ENCODE measurements around the gene LARP4B. TPM values are rescaled to one million over a fixed set of nuclear protein-coding genes. Genes with fewer than 3 reads are reported as not detected.

LARP4B gene
- total and polyA plus RNA-seq, 2 donors (not counting 3 experiments of a cell fraction or from before 2014, with no cell fraction given), result 27.4 to 101 TPM

DNA sequence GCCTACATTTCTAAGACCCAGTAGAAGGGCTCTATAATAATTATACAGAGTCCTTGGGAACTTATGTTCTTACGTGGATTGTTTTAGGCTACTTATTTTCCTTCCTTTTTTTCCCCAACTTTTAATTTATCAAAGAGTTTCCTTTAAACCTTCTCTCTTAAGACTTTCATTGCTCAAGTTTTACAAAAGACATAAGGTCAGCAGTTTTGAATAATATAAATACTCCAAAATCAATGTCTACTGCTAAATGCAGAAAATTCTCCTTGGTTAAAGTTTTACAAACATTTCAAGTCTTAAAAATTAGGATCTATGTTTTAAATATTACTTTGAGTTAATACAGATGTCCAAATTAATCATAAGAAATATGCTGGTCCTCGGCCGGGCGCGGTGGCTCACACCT lies 97.0 kb downstream of the LARP4B start:
- no peak overlapping the region for H3K9ac ChIP-seq (replicated peaks; ENCODE audit: extremely low read depth, insufficient read depth, low read length)
- peaks cover 2 to 10% of the 10 kb centered on the region in 2 experiments for H3K36me3 ChIP-seq (ENCODE audit: control insufficient read depth in 2 of 2, extremely low read depth in 1 of 2, insufficient read depth in 2 of 2, low read length in 2 of 2)
- no peaks in the 10 kb centered on the region for H3K4me1 ChIP-seq (ENCODE audit: control insufficient read depth, extremely low read depth, insufficient read depth, low read length)
- H3K4me2 ChIP-seq (ENCODE audit: insufficient read depth, low read length), result no peak overlapping the region
- POLR2A ChIA-PET, result no interaction called here
- H3K79me2 ChIP-seq (ENCODE audit: control insufficient read depth, insufficient read depth, low read length), result peaks cover 36% of the 10 kb centered on the region
- DNase-seq (ENCODE audit: low read depth, low spot score) (no peak), FAIRE-seq (no peak)
- H2AFZ ChIP-seq (ENCODE audit: low read depth, low read length), result no peak overlapping the region
- no peaks in the 10 kb centered on the region for H3K9me1 ChIP-seq (replicated peaks; ENCODE audit: control insufficient read depth, extremely low read depth, insufficient read depth, low read length)
- BruUV-seq (replicated peaks), result no TSS peak
- intact Hi-C loops (cut with micrococcal nuclease) (no loop called here), dilution Hi-C loops (cut with MboI; ENCODE audit: extremely low pct_ligation_motif_present, low sequenced_read_pairs) (no loop called here)
- no peak overlapping the region for H3K27ac ChIP-seq (ENCODE audit: insufficient read depth, low read depth, low read length)
- TF ChIP-seq POLR2A (IDR thresholded peaks at IDR 0.05; ENCODE audit: low read depth, low read length), result no peak
- TF ChIP-seq, protein P1, sequence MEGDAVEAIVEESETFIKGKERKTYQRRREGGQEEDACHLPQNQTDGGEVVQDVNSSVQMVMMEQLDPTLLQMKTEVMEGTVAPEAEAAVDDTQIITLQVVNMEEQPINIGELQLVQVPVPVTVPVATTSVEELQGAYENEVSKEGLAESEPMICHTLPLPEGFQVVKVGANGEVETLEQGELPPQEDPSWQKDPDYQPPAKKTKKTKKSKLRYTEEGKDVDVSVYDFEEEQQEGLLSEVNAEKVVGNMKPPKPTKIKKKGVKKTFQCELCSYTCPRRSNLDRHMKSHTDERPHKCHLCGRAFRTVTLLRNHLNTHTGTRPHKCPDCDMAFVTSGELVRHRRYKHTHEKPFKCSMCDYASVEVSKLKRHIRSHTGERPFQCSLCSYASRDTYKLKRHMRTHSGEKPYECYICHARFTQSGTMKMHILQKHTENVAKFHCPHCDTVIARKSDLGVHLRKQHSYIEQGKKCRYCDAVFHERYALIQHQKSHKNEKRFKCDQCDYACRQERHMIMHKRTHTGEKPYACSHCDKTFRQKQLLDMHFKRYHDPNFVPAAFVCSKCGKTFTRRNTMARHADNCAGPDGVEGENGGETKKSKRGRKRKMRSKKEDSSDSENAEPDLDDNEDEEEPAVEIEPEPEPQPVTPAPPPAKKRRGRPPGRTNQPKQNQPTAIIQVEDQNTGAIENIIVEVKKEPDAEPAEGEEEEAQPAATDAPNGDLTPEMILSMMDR (IDR thresholded peaks at IDR 0.05; ENCODE audit: extremely low read depth in 1 of 2, insufficient read depth in 1 of 2, low read depth in 1 of 2, low read length in 2 of 2), result no peak
- no peak for TF ChIP-seq EZH2 (IDR thresholded peaks at IDR 0.05; ENCODE audit: borderline replicate concordance, low read depth, low read length, severe bottlenecking)
- TF ChIP-seq MYC (IDR thresholded peaks at IDR 0.05; ENCODE audit: low read depth, low read length), result no peak
- TF ChIP-seq, protein P2, sequence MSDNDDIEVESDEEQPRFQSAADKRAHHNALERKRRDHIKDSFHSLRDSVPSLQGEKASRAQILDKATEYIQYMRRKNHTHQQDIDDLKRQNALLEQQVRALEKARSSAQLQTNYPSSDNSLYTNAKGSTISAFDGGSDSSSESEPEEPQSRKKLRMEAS (IDR thresholded peaks at IDR 0.05; ENCODE audit: insufficient read depth, insufficient read length), result no peak
- TF ChIP-seq FOS (IDR thresholded peaks at IDR 0.05; ENCODE audit: borderline replicate concordance, insufficient read depth, low read length), result no peak
- H3K4me3 ChIP-seq (replicated peaks in 1 of 3; ENCODE audit: insufficient read depth in 1 of 3, low read depth in 1 of 3, low read length in 3 of 3), result no peak overlapping the region
- no peaks in the 10 kb centered on the region for H3K9me3 ChIP-seq (replicated peaks; ENCODE audit: control insufficient read depth, insufficient read depth, low read length)
- H3K27me3 ChIP-seq (ENCODE audit: control insufficient read depth in 2 of 2, insufficient read depth in 2 of 2, low read length in 2 of 2), result no peaks in the 10 kb centered on the region
- CTCF ChIA-PET, result no interaction called here
- no peaks in the 10 kb centered on the region for H4K20me1 ChIP-seq (replicated peaks; ENCODE audit: control insufficient read depth, extremely low read depth, insufficient read depth, low read length)

DNA sequence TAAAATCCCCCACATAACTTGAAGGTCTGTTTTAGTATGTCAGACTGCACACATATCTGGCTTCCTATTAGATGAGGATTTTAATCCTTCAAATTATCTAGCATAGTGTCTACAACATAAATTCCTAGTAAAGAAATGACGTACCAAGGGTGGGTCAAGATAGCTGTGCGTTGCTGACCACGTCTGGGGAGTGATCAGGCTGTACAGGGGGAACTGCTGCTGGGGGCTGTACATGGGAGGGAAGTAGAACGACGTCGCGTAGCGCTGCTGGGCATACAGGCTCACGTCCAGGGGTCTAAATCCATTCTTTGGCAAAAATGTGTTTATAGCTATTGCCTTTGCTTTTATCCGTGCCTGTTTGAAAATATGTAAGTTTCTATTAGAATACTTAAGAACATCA lies 102.3 kb downstream of the LARP4B start:
- CTCF ChIA-PET, result no interaction called here
- intact Hi-C loops (cut with micrococcal nuclease), result no loop called here
- peaks cover 21% of the 10 kb centered on the region for H3K79me2 ChIP-seq (ENCODE audit: control insufficient read depth, insufficient read depth, low read length)

More for the DNA sequence above, 102.3 kb downstream of the LARP4B start:
- Histone ChIP-seq H2AFZ (ENCODE audit: low read depth, low read length) (no peak overlapping the region), H3K4me3 (replicated peaks in 1 of 3; ENCODE audit: insufficient read depth in 1 of 3, low read depth in 1 of 3, low read length in 3 of 3) (no peak overlapping the region), H3K9ac (replicated peaks; ENCODE audit: extremely low read depth, insufficient read depth, low read length) (no peak overlapping the region), H3K27ac (ENCODE audit: insufficient read depth, low read depth, low read length) (no peak overlapping the region), H4K20me1 (replicated peaks; ENCODE audit: control insufficient read depth, extremely low read depth, insufficient read depth, low read length) (no peaks in the 10 kb centered on the region), H3K36me3 (ENCODE audit: control insufficient read depth in 2 of 2, extremely low read depth in 1 of 2, insufficient read depth in 2 of 2, low read length in 2 of 2) (peaks cover 17 to 19% of the 10 kb centered on the region in 2 experiments), H3K4me1 (ENCODE audit: control insufficient read depth, extremely low read depth, insufficient read depth, low read length) (no peaks in the 10 kb centered on the region), H3K9me3 (replicated peaks; ENCODE audit: control insufficient read depth, insufficient read depth, low read length) (no peaks in the 10 kb centered on the region), H3K4me2 (ENCODE audit: insufficient read depth, low read length) (no peak overlapping the region), H3K27me3 (ENCODE audit: control insufficient read depth in 2 of 2, insufficient read depth in 2 of 2, low read length in 2 of 2) (no peaks in the 10 kb centered on the region), H3K9me1 (replicated peaks; ENCODE audit: control insufficient read depth, extremely low read depth, insufficient read depth, low read length) (no peaks in the 10 kb centered on the region)
- BruUV-seq (replicated peaks), result no TSS peak
- FAIRE-seq (no peak), DNase-seq (ENCODE audit: low read depth, low spot score) (no peak)
- dilution Hi-C loops (cut with MboI; ENCODE audit: extremely low pct_ligation_motif_present, low sequenced_read_pairs), result no loop called here
- POLR2A ChIA-PET, result no interaction called here
- TF ChIP-seq POLR2A (IDR thresholded peaks at IDR 0.05; ENCODE audit: low read depth, low read length) (no peak), EZH2 (IDR thresholded peaks at IDR 0.05; ENCODE audit: borderline replicate concordance, low read depth, low read length, severe bottlenecking) (no peak), FOS (IDR thresholded peaks at IDR 0.05; ENCODE audit: borderline replicate concordance, insufficient read depth, low read length) (no peak), MYC (IDR thresholded peaks at IDR 0.05; ENCODE audit: low read depth, low read length) (no peak), POLR2AphosphoS5 (IDR thresholded peaks at IDR 0.05; ENCODE audit: insufficient read depth, low read depth, low read length) (no peak)
- TF ChIP-seq, protein P1 (IDR thresholded peaks at IDR 0.05; ENCODE audit: extremely low read depth in 1 of 2, insufficient read depth in 1 of 2, low read depth in 1 of 2, low read length in 2 of 2), result no peak

Measured in endothelial cell of umbilical vein (primary cell).